Brain microvascular endothelial cell (primary cell): ENCODE results near the gene FAM111A.

Source experiments
- DNase-seq: peaks from one replicate; pipeline ENCODE4 v3.0.0-alpha.2; 2020
- H3K27ac ChIP-seq: fragments of 250-450 bp; sonication (Bioruptor Pico); 2 replicates; pipeline ENCODE4 v1.5.1; 2020; ENCODE audit warnings: mild to moderate bottlenecking, moderate library complexity
- H3K27me3 ChIP-seq: fragments of 250-450 bp; sonication (Bioruptor Pico); replicated peaks from 2 replicates; pipeline ENCODE4 v1.5.1; 2020; ENCODE audit warnings: mild to moderate bottlenecking
- H3K36me3 ChIP-seq: fragments of 250-450 bp; sonication (Bioruptor Pico); replicated peaks from 2 replicates; pipeline ENCODE4 v1.5.1; 2020; ENCODE audit warnings: mild to moderate bottlenecking
- H3K4me3 ChIP-seq: 2 replicates; pipeline ENCODE4 v1.5.1; 2011; ENCODE audit warnings: low read depth, mild to moderate bottlenecking, control low read depth, low read length, moderate library complexity
- in situ Hi-C: cut with HindIII; loops from 2 replicates; pipeline ENCODE4 v1.10.0; 2017; ENCODE audit warnings: low sequenced_read_pairs, low pct_ligation_motif_present
- TF ChIP-seq, protein P1 (sequence below): IDR thresholded peaks from 2 replicates; pipeline ENCODE4 v1.5.1; 2011; ENCODE audit warnings: low read depth, mild to moderate bottlenecking, moderate library complexity, low read length, control low read depth, inconsistent platforms; ENCODE audit errors: missing control alignments

FAM111A gene

DNA sequence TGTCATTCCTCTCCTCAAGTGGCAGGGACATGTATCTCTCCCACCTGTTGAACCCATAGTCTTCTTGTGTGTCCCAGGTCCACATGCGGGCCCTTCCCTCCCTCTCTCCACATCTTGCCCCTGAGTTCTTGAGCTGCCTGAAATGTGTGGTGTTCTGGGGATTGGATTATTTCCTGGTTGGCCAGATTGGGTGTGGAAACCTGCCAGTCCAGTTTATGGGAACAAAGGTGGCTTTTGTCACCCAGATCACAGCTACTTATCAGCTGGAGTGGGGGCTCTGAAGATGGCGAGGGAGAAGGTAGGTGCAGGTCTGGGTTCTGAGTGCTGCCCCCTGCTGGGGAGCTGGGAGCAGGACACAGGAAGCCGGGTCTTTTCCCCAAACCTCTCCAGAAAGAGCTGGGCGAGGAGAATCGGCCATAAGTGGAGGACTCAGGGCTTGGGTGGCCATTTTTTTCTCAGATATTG is 43.5 kb downstream of the FAM111A start:
- Histone ChIP-seq H3K36me3 (no peaks in the 10 kb centered on the region), H3K27me3 (no peaks in the 10 kb centered on the region), H3K4me3 (no peak overlapping the region), H3K27ac (no peak overlapping the region)
- no peak for DNase-seq
- in situ Hi-C loops, result no loop called here
- TF ChIP-seq, protein P1, sequence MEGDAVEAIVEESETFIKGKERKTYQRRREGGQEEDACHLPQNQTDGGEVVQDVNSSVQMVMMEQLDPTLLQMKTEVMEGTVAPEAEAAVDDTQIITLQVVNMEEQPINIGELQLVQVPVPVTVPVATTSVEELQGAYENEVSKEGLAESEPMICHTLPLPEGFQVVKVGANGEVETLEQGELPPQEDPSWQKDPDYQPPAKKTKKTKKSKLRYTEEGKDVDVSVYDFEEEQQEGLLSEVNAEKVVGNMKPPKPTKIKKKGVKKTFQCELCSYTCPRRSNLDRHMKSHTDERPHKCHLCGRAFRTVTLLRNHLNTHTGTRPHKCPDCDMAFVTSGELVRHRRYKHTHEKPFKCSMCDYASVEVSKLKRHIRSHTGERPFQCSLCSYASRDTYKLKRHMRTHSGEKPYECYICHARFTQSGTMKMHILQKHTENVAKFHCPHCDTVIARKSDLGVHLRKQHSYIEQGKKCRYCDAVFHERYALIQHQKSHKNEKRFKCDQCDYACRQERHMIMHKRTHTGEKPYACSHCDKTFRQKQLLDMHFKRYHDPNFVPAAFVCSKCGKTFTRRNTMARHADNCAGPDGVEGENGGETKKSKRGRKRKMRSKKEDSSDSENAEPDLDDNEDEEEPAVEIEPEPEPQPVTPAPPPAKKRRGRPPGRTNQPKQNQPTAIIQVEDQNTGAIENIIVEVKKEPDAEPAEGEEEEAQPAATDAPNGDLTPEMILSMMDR, result peak; percentile 78

DNA sequence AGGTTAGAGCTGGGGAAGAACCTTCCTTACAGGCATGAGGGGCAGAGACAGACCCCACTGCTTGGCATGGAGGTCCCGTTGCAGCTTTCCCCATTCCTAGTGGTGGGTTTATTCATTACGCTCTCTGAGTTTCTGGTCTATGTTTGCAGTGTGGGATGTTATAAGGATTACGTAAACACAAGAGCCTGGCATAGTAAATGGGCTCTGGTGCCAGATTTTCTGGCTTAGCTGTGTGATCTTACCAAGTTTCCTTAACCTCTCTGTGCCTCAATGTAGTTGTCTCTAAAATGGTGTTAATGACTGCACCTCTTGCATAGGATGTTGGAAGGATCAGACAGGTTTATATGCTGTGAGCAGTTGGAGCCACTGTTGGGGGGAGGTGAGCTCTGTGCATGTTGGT is 44.4 kb downstream of the FAM111A start:
- in situ Hi-C loops, result no loop called here
- TF ChIP-seq, protein P1, result no peak
- H3K36me3 ChIP-seq, result no peaks in the 10 kb centered on the region
- no peak for DNase-seq
- no peak overlapping the region for H3K27ac ChIP-seq
- no peaks in the 10 kb centered on the region for H3K27me3 ChIP-seq
- no peak overlapping the region for H3K4me3 ChIP-seq

DNA sequence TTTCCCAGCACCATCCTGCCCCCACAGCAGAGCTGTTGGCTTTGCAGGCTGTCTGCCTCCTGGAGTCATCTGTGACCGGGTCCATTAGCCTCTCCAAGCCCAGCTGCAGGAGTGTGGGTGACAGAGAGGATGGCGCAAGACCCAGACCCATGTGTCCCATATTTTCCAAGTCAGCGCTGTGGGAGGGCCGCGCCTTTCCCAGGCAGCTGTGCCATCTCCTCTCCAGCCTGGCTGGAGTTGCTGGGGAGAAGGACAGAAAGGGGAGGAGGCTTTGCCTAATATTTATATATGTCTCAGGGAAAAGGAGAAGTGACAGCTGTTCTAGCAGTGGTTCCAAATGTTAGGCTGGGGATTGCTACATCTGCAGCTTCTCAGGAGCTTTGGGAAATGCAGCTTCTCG is 44.9 kb downstream of the FAM111A start:
- no peak overlapping the region for H3K27ac ChIP-seq
- TF ChIP-seq, protein P1, result no peak
- no peak for DNase-seq
- H3K27me3 ChIP-seq, result no peaks in the 10 kb centered on the region
- no peak overlapping the region for H3K4me3 ChIP-seq
- no peaks in the 10 kb centered on the region for H3K36me3 ChIP-seq
- in situ Hi-C loops, result no loop called here

DNA sequence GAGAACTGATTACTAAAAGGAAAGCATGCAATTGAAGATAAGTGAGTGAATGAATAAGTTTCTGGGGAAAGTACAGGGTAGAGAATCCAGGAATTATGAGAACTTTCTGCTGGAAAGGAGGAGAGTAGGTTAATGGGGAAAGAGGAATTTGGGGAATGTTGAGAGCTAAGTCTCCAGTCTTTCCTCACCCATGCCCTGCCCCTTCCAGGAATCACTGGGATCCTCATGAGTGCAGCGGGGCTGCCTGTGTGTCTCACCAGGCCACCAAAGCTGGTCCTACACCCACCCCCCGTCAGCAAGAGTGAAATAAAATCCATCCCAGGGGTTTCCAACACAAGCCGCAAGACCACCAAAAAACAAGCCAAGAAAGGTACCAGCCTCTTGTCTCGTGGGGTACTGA is 46.3 kb downstream of the FAM111A start:
- H3K27ac ChIP-seq, result no peak overlapping the region
- H3K36me3 ChIP-seq, result no peaks in the 10 kb centered on the region
- H3K27me3 ChIP-seq, result no peaks in the 10 kb centered on the region
- in situ Hi-C loops, result no loop called here
- no peak overlapping the region for H3K4me3 ChIP-seq
- TF ChIP-seq, protein P1, result no peak
- DNase-seq, result no peak

DNA sequence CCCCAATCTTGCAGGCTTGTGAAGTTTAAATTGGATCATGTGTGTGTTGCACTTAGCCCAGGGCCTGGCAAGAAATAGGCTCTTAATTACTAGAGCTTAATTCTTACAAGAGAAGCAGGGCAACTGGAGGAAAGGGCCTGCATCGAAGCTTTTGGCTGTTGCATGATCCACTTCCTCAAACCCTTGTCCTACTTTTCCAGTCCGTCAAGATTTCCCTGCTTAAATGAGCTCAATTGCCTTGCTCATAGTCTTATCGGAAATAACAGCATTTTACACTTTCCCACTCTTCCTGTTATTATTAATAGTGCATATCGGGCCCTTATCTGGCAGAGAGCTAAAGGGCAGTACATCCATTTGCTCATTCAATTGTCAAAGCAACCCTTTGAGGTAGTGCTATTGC is 47.3 kb downstream of the FAM111A start:
- Histone ChIP-seq H3K27me3 (no peaks in the 10 kb centered on the region), H3K4me3 (no peak overlapping the region), H3K27ac (no peak overlapping the region), H3K36me3 (no peaks in the 10 kb centered on the region)
- no peak for DNase-seq
- in situ Hi-C loops, result no loop called here
- TF ChIP-seq, protein P1, result no peak

DNA sequence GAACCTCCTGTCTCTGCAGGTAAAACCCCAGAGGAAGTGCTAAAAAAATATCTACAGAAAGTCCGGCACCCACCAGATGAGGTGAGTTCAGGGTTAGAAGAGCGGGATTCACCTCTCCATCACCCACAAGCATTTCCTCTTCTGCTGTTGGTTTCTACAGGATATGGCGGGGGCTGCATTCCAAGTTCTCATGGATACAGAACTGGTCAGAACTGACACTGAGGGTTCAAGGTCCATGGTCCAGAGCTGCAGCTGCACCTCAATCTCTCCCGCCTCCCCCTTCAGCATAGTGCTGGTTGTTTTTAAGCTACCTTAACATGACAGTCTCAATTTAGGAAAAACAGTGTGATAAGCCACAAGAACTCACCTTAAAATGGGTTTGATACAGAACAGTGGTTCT is 48.4 kb downstream of the FAM111A start:
- DNase-seq, result no peak
- no peak overlapping the region for H3K27ac ChIP-seq
- in situ Hi-C loops, result no loop called here
- TF ChIP-seq, protein P1, result no peak
- no peak overlapping the region for H3K4me3 ChIP-seq
- H3K36me3 ChIP-seq, result no peaks in the 10 kb centered on the region
- H3K27me3 ChIP-seq, result no peaks in the 10 kb centered on the region
